AG04450 (cell line): Measurements from ENCODE around the gene IQGAP1. TPM values are rescaled to one million over a fixed set of nuclear protein-coding genes. Genes with fewer than 3 reads are reported as not detected.

Source experiments
- CTCF ChIA-PET: fragments of 300-600, 350-600 bp; formaldehyde crosslinking; extraction: SDS; loops from one replicate; lab custom pipeline; 2022; ENCODE audit warnings: antibody characterized with exemption, inconsistent platforms; lab: Charles Lee
- POLR2A ChIA-PET: fragments of 350-600 bp; formaldehyde crosslinking; extraction: SDS; loops from one replicate; lab custom pipeline; 2021; ENCODE audit warnings: antibody characterized with exemption, inconsistent platforms; lab: Yijun Ruan, JAX
- DNase-seq: peaks from one replicate; pipeline ENCODE4 v3.0.0-alpha.2; 2011; ENCODE audit warnings: low read depth, low spot score
- H3K27ac ChIP-seq: one replicate; pipeline ENCODE4 v1.5.1; 2012; ENCODE audit warnings: low read depth, low read length, control low read depth
- H3K27me3 ChIP-seq: one replicate; pipeline ENCODE4 v1.6.0; 2012; ENCODE audit warnings: low read length; ENCODE audit not compliant: control insufficient read depth, insufficient read depth
- H3K4me3 ChIP-seq: 2 replicates; pipeline ENCODE4 v1.5.1; 2011; ENCODE audit warnings: mild to moderate bottlenecking, low read depth, low read length, control low read depth
- H3K9me3 ChIP-seq: 2 replicates; pipeline ENCODE4 v1.5.1; 2012; ENCODE audit warnings: low read length; ENCODE audit not compliant: control insufficient read depth, insufficient read depth
- CTCF ChIP-seq: IDR thresholded peaks from 2 replicates; pipeline ENCODE4 v1.5.1; 2011; ENCODE audit warnings: low read depth, low read length, control low read depth, inconsistent platforms
- polyA minus RNA-seq: library from RNA; depleted of rRNA, polyadenylated mRNA; stranded (reverse); fragments of >200 nt; gene quantifications from 2 replicates; pipeline ENCODE4 v1.2.3, GENCODE V29; 2011; rRNA and poly(A)+ RNA removed
- polyA plus RNA-seq: library from polyadenylated mRNA; depleted of rRNA; stranded (reverse); fragments of >200 nt; gene quantifications from 2 replicates; pipeline ENCODE4 v1.2.3, GENCODE V29; 2011; rRNA removed

IQGAP1 gene
- polyA plus RNA-seq (141 and 170 TPM in 2 replicates), polyA minus RNA-seq (235 and 297 TPM in 2 replicates)

GRCh38 chr15:90387534-90388461, at the start of gene IQGAP1:
IQGAP1 (plus strand) TSS chr15:90388242; CDS start chr15:90388342, 100 bp downstream.
- H3K9me3 ChIP-seq: no peaks in the 10 kb centered on the region; the same call in 1 of the 2 replicates
- no peaks in the 10 kb centered on the region for H3K27me3 ChIP-seq
- H3K4me3 ChIP-seq: peak within 1 kb of the TSS; percentile 96
- H3K27ac ChIP-seq: peak within 1 kb of the TSS; percentile 65
- ChIA-PET POLR2A (interaction anchor here (0.6 to 1.7 kb wide), 16 partner anchors 12 to 538 kb away, joined by 3 to 10 read pairs (median 4); no protein-coding TSS in a partner anchor), CTCF (interaction anchor here (0.5 to 1.2 kb wide), 3 partner anchors 13 to 68 kb away, joined by 3 to 6 read pairs (median 5); no protein-coding TSS in a partner anchor)
- no peak for TF ChIP-seq CTCF
- DNase-seq: peak; percentile 90

GRCh38 chr15:90338532-90338931, 49.5 kb upstream of the IQGAP1 start:
- Histone ChIP-seq H3K27me3 (no peaks in the 10 kb centered on the region), H3K4me3 (no peak overlapping the region), H3K27ac (no peak overlapping the region), H3K9me3 (no peaks in the 10 kb centered on the region)
- CTCF ChIA-PET: no interaction called here
- POLR2A ChIA-PET: no interaction called here
- no peak for DNase-seq
- no peak for TF ChIP-seq CTCF

GRCh38 chr15:90340345-90340744, 47.7 kb upstream of the IQGAP1 start:
- ChIA-PET CTCF (interaction anchor here (1.0 kb wide), 1 partner anchor 21 kb away, joined by 4 read pairs; no protein-coding TSS in a partner anchor), POLR2A (no interaction called here)
- H3K4me3 ChIP-seq: no peak overlapping the region
- no peaks in the 10 kb centered on the region for H3K9me3 ChIP-seq
- TF ChIP-seq CTCF: no peak
- DNase-seq: no peak
- no peak overlapping the region for H3K27ac ChIP-seq
- H3K27me3 ChIP-seq: no peaks in the 10 kb centered on the region

GRCh38 chr15:90343302-90343790, 44.7 kb upstream of the IQGAP1 start:
- ChIA-PET CTCF (no interaction called here), POLR2A (no interaction called here)
- TF ChIP-seq CTCF: no peak
- H3K4me3 ChIP-seq: no peak overlapping the region
- DNase-seq: no peak
- no peak overlapping the region for H3K27ac ChIP-seq
- H3K27me3 ChIP-seq: no peaks in the 10 kb centered on the region
- H3K9me3 ChIP-seq: no peaks in the 10 kb centered on the region

- ChIA-PET CTCF (interaction anchor here (0.6 to 1.3 kb wide), 2 partner anchors 13 to 25 kb away, joined by 4 read pairs; no protein-coding TSS in a partner anchor), POLR2A (no interaction called here)
- DNase-seq: no peak
- peaks cover 2% of the 10 kb centered on the region; the same call in 1 of the 2 replicates for H3K9me3 ChIP-seq
- TF ChIP-seq CTCF: no peak
- H3K4me3 ChIP-seq: no peak overlapping the region
- H3K27me3 ChIP-seq: no peaks in the 10 kb centered on the region
- no peak overlapping the region for H3K27ac ChIP-seq
Observed at GRCh38 chr15:90344662-90345061, 43.4 kb upstream of the IQGAP1 start.
